ENCODE data around the gene CCDC106.

DNA sequence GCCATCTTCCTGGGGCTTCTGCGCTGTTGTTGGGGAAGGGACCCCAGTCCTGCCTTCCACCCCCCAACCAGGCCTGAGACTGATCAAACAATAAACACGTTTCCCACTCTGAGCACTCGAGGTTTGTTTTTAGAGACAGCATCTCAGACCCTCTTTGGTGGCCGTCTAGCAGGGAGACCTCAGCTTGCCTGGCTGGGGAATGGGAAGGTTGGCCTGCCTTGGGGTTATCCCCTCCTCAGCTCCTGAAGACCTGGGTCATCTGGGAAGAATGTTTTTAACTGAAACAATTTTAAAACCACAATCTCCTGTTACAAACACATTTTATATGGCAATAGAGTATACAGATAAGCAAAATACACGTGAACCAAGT lies 2.5 kb upstream of the CCDC106 start:
- TF ChIP-seq, protein P1, sequence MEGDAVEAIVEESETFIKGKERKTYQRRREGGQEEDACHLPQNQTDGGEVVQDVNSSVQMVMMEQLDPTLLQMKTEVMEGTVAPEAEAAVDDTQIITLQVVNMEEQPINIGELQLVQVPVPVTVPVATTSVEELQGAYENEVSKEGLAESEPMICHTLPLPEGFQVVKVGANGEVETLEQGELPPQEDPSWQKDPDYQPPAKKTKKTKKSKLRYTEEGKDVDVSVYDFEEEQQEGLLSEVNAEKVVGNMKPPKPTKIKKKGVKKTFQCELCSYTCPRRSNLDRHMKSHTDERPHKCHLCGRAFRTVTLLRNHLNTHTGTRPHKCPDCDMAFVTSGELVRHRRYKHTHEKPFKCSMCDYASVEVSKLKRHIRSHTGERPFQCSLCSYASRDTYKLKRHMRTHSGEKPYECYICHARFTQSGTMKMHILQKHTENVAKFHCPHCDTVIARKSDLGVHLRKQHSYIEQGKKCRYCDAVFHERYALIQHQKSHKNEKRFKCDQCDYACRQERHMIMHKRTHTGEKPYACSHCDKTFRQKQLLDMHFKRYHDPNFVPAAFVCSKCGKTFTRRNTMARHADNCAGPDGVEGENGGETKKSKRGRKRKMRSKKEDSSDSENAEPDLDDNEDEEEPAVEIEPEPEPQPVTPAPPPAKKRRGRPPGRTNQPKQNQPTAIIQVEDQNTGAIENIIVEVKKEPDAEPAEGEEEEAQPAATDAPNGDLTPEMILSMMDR (IDR thresholded peaks at IDR 0.05) = no peak
- TF ChIP-seq TCF7L2 (IDR thresholded peaks at IDR 0.05; ENCODE audit: low read depth, low read length) = no peak
- TF ChIP-seq, protein P2, sequence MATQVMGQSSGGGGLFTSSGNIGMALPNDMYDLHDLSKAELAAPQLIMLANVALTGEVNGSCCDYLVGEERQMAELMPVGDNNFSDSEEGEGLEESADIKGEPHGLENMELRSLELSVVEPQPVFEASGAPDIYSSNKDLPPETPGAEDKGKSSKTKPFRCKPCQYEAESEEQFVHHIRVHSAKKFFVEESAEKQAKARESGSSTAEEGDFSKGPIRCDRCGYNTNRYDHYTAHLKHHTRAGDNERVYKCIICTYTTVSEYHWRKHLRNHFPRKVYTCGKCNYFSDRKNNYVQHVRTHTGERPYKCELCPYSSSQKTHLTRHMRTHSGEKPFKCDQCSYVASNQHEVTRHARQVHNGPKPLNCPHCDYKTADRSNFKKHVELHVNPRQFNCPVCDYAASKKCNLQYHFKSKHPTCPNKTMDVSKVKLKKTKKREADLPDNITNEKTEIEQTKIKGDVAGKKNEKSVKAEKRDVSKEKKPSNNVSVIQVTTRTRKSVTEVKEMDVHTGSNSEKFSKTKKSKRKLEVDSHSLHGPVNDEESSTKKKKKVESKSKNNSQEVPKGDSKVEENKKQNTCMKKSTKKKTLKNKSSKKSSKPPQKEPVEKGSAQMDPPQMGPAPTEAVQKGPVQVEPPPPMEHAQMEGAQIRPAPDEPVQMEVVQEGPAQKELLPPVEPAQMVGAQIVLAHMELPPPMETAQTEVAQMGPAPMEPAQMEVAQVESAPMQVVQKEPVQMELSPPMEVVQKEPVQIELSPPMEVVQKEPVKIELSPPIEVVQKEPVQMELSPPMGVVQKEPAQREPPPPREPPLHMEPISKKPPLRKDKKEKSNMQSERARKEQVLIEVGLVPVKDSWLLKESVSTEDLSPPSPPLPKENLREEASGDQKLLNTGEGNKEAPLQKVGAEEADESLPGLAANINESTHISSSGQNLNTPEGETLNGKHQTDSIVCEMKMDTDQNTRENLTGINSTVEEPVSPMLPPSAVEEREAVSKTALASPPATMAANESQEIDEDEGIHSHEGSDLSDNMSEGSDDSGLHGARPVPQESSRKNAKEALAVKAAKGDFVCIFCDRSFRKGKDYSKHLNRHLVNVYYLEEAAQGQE (IDR thresholded peaks at IDR 0.05; ENCODE audit: insufficient read depth in 1 of 2, low read depth in 2 of 2, low read length in 1 of 2) = no peak
- TF ChIP-seq SIN3A (IDR thresholded peaks at IDR 0.05; ENCODE audit: borderline replicate concordance, insufficient read depth, low read depth, low read length) = no peak
